BLaER1 treated with 17β-estradiol and CSF1 and Interleukin-3, amounts not matched to agents 10 nM and 100 nM (cell line): Measurements from ENCODE around the gene GPER1.
"Not testable (repeated sequence)": the region's sequence is repeated elsewhere in the genome, so short reads cannot be mapped to it uniquely, and the experiment has no call there.

Source experiments
- H3K27ac ChIP-seq, 11 experiments: shearing (Covaris generic); formaldehyde crosslinking; 2 replicates each; pipeline ENCODE4 v1.8.1; 2022
- H3K27me3 ChIP-seq, 11 experiments: shearing (Covaris generic); formaldehyde crosslinking; 2 replicates each; pipeline ENCODE4 v1.8.1; 2022
- H3K36me3 ChIP-seq, 11 experiments: shearing (Covaris generic); formaldehyde crosslinking; 2 replicates each; pipeline ENCODE4 v1.8.1; 2022
- H3K4me1 ChIP-seq, 10 experiments: shearing (Covaris generic); formaldehyde crosslinking; 2 replicates each; pipeline ENCODE4 v1.8.1; 2022
- H3K4me2 ChIP-seq, 11 experiments: shearing (Covaris generic); formaldehyde crosslinking; 2 replicates each; pipeline ENCODE4 v1.8.1; 2022
- H3K4me3 ChIP-seq, 10 experiments: shearing (Covaris generic); formaldehyde crosslinking; 2 replicates each; pipeline ENCODE4 v1.8.1; 2022
- H3K9ac ChIP-seq, 11 experiments: shearing (Covaris generic); formaldehyde crosslinking; 2 replicates each; pipeline ENCODE4 v1.8.1; 2022
- H3K9me3 ChIP-seq, 11 experiments: shearing (Covaris generic); formaldehyde crosslinking; replicated peaks in 1 of 11; 2 replicates each; pipeline ENCODE4 v1.8.1; 2022
- H4K20me1 ChIP-seq, 11 experiments: shearing (Covaris generic); formaldehyde crosslinking; 2 replicates each; pipeline ENCODE4 v1.8.1; 2022
- Cebpa-rat ChIP-seq, 11 experiments: shearing (Covaris generic); IDR thresholded peaks; 2 replicates each; pipeline ENCODE4 v1.8.1; 2022

Gene GPER1

DNA sequence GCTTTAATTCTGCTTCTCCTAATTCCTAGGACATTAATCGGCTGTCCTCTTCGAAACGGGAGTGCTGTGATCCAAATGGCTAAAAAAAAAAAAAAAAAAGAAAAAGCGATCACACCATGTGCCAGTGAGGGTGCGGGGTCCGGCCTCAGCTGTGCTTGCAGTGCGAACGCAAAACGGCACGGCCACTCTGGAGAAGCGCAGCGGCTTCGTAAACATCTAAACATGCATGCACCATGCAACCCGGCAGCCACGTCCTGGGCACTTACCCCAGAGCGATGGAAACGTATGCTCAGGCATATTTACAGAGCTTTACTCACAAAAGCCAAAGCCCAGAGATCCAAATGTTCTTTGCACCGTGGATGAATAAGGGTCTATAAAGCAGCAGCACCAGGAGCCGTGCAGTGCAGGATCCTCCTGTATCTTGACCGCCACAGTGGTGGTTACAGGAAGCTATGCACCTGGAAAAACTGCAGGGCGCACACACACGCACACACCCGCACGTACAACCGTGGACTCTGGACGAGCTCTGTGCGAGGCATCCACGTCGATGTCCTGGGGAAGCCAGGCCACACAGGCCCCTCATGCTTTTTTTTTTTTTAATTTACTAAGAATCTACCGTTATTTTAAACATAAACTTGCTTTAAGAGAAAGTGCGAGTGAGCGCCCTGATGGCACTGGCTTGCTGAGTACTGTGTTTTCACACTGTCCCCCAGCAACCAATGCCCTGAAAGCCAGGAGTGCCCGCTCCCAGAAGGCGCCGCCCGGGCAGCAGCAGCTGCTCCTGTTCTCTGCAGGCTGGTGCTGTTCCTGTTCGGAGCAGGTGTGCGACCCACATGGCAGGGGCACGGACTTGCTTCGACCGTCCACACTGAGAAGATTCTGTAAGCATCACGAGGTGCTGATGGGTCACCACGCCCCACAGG, 25.0 kb downstream of the GPER1 start:
- Histone ChIP-seq H3K4me1 (peaks cover 23 to 80% (median 70%) of the 10 kb centered on the region in 10 experiments), H3K4me3 (no peak overlapping the region), H3K4me2 (peak overlapping the region in 7 of 11 experiments; percentile 17 to 96 (median 52); a peak in 9 of 22 replicates), H3K9ac (no peak overlapping the region), H3K36me3 (peaks cover 0 to 28% (median 0%) of the 10 kb centered on the region in 11 experiments; a peak in 9 of 22 replicates), H3K27me3 (peaks cover 0 to 32% (median 0%) of the 10 kb centered on the region in 11 experiments; a peak in 7 of 22 replicates), H4K20me1 (peaks cover 0 to 88% (median 49%) of the 10 kb centered on the region in 11 experiments; a peak in 17 of 22 replicates), H3K9me3 (no peaks in the 10 kb centered on the region), H3K27ac (no peak overlapping the region)
- TF ChIP-seq Cebpa-rat (IDR thresholded peaks at IDR 0.05), result no peak

DNA sequence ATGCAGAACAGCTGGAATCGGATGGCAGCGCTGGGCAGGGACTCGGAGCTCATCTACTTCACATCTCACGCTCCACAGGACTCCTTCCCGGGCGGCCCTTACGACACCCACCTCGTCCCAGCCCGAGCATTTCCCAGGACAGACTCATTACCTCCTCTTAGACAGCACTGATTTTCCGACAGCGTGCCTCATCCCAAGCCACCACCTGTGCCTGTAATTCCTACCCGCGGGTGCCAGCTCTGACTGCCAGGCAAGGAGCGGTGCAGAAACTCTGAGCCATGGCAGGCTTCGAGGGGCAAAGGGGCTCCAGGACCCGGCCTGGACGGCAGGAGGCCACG, 25.6 kb downstream of the GPER1 start:
- Histone ChIP-seq H3K9ac (peak overlapping the region in 1 of 11 experiments; percentile 4; a peak in 1 of 22 replicates), H3K4me2 (peak overlapping the region in 7 of 11 experiments; percentile 17 to 66 (median 52); a peak in 13 of 22 replicates), H3K4me1 (peaks cover 28 to 76% (median 65%) of the 10 kb centered on the region in 10 experiments), H3K36me3 (peaks cover 0 to 28% (median 0%) of the 10 kb centered on the region in 11 experiments; a peak in 9 of 22 replicates), H3K9me3 (no peaks in the 10 kb centered on the region), H3K4me3 (no peak overlapping the region), H4K20me1 (peaks cover 0 to 88% (median 45%) of the 10 kb centered on the region in 11 experiments; a peak in 17 of 22 replicates), H3K27me3 (peaks cover 0 to 28% (median 0%) of the 10 kb centered on the region in 11 experiments; a peak in 7 of 22 replicates), H3K27ac (no peak overlapping the region)
- no peak for TF ChIP-seq Cebpa-rat (IDR thresholded peaks at IDR 0.05)

DNA sequence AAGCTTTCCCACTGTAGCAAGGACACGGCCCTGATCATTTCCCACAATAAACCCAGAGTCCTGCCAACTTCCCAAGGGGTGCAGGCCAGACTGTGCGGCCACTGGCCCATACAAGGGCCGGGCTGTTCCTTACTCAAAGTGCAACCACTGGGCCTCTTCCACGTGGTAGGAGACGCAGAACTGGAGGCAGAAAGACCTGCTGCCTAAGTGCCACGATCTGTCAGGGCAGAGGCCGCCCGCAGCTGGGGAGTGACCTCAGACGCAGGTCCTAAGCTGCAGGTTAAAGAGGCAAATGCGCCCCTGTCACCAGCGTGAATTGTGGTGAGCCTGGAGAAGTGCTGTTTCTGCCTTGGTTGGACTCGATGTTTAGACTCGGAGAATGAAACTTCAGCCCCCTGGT, 26.2 kb downstream of the GPER1 start:
- Histone ChIP-seq H3K9ac (peak overlapping the region in 3 of 11 experiments; percentile 4 to 11 (median 4); a peak in 2 of 22 replicates), H3K36me3 (peaks cover 0 to 28% (median 0%) of the 10 kb centered on the region in 11 experiments; a peak in 9 of 22 replicates), H3K4me3 (no peak overlapping the region), H3K4me1 (peaks cover 28 to 76% (median 61%) of the 10 kb centered on the region in 10 experiments), H4K20me1 (peaks cover 0 to 88% (median 40%) of the 10 kb centered on the region in 11 experiments; a peak in 17 of 22 replicates), H3K27ac (peak overlapping the region in 1 of 11 experiments; percentile 12; a peak in 1 of 22 replicates), H3K4me2 (peak overlapping the region in 8 of 11 experiments; percentile 17 to 66 (median 51); a peak in 15 of 22 replicates), H3K9me3 (no peaks in the 10 kb centered on the region), H3K27me3 (peaks cover 0 to 23% (median 0%) of the 10 kb centered on the region in 11 experiments; a peak in 7 of 22 replicates)
- no peak for TF ChIP-seq Cebpa-rat (IDR thresholded peaks at IDR 0.05)

DNA sequence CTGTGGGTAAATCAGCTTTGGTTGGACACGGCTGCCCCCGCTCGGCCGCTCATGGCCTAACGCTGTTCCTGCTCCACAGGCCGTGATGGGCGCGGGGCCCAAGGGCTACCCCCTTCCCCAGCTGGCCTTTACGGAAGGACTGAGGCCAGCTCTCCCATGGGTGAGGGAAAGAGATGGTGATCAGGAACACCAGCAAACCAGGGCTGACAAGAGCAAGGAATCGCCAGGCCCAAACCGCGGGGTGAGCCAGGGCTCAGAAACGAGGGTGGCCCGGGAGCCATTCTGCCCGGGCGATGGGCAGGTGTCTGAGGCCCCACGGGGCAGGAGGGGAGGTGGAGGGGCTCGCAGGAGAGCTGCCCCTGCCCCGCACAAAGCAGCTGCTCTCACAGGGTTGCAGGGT, 26.6 kb downstream of the GPER1 start:
- Histone ChIP-seq H4K20me1 (peaks cover 0 to 88% (median 38%) of the 10 kb centered on the region in 11 experiments; a peak in 17 of 22 replicates), H3K36me3 (peaks cover 0 to 28% (median 0%) of the 10 kb centered on the region in 11 experiments; a peak in 9 of 22 replicates), H3K27me3 (peaks cover 0 to 23% (median 0%) of the 10 kb centered on the region in 11 experiments; a peak in 7 of 22 replicates), H3K4me2 (peak overlapping the region in 8 of 11 experiments; percentile 17 to 66 (median 51); a peak in 15 of 22 replicates), H3K9me3 (no peaks in the 10 kb centered on the region), H3K9ac (peak overlapping the region in 2 of 11 experiments; percentile 11 to 20; a peak in 1 of 22 replicates), H3K4me1 (peaks cover 28 to 76% (median 61%) of the 10 kb centered on the region in 10 experiments), H3K4me3 (no peak overlapping the region), H3K27ac (peak overlapping the region in 2 of 11 experiments; percentile 12 to 28; a peak in 4 of 22 replicates)
- no peak for TF ChIP-seq Cebpa-rat (IDR thresholded peaks at IDR 0.05)

GRCh38 chr7:1115171-1116045, 27.5 kb downstream of the GPER1 start:
- not testable (repeated sequence) for H3K9me3 ChIP-seq, H3K4me3 ChIP-seq, H3K9ac ChIP-seq, H3K27ac ChIP-seq
- Histone ChIP-seq H3K27me3 (peaks cover 0 to 14% (median 0%) of the 10 kb centered on the region in 11 experiments; a peak in 7 of 22 replicates), H3K4me2 (peak overlapping the region in 5 of 11 experiments; percentile 25 to 66 (median 60); a peak in 9 of 22 replicates), H3K36me3 (peaks cover 0 to 28% (median 0%) of the 10 kb centered on the region in 11 experiments; a peak in 9 of 22 replicates), H3K4me1 (peaks cover 20 to 76% (median 60%) of the 10 kb centered on the region in 10 experiments), H4K20me1 (peaks cover 0 to 87% (median 29%) of the 10 kb centered on the region in 11 experiments; a peak in 17 of 22 replicates)

DNA sequence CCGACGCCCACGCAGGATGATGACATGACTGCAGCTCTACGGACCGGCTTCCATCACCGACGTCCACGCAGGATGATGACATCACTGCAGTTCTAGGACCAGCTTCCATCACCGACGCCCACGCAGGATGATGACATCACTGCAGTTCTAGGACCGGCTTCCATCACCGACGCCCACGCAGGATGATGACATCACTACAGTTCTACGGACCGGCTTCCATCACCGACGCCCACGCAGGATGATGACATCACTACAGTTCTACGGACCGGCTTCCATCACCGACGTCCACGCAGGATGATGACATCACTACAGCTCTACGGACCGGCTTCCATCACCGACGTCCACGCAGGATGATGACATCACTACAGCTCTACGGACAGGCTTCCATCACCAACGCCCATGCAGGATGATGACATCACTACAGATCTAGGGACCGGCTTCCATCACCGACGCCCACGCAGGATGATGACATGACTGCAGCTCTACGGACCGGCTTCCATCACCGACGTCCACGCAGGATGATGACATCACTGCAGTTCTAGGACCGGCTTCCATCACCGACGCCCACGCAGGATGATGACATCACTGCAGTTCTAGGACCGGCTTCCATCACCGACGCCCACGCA, 28.6 kb downstream of the GPER1 start:
- H3K9ac ChIP-seq, H3K4me2 ChIP-seq, H3K27ac ChIP-seq, H3K27me3 ChIP-seq, H3K4me3 ChIP-seq, H3K9me3 ChIP-seq: not testable (repeated sequence)
- H3K4me1 ChIP-seq, result peaks cover 9 to 76% (median 60%) of the 10 kb centered on the region in 10 experiments
- H3K36me3 ChIP-seq, result peaks cover 0 to 28% (median 0%) of the 10 kb centered on the region in 11 experiments; a peak in 9 of 22 replicates
- H4K20me1 ChIP-seq, result peaks cover 0 to 87% (median 34%) of the 10 kb centered on the region in 11 experiments; a peak in 17 of 22 replicates

DNA sequence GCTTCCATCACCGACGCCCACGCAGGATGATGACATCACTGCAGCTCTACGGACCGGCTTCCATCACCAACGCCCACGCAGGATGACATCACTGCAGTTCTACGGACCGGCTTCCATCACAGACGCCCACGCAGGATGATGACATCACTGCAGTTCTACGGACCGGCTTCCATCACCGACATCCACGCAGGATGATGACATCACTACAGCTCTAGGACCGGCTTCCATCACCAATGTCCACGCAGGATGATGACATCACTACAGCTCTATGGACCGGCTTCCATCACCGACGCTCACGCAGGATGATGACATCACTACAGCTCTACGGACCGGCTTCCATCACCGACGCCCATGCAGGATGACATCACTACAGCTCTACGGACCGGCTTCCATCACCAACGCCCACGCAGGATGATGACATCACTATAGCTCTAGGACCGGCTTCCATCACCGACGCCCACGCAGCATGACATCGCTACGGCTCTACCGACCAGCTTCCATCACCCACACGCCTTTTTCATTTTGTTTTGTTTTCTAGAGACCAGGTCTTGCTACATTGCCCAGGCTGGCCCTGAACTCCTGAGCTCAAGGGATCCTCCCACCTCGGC, 29.5 kb downstream of the GPER1 start:
- no peak; a peak in 1 of 22 replicates for TF ChIP-seq Cebpa-rat (IDR thresholded peaks at IDR 0.05)
- H3K9me3 ChIP-seq, result no peaks in the 10 kb centered on the region
- no peaks in the 10 kb centered on the region for H3K27me3 ChIP-seq
- H3K27ac ChIP-seq, result no peak overlapping the region
- peaks cover 18 to 76% (median 61%) of the 10 kb centered on the region in 10 experiments for H3K4me1 ChIP-seq
- H3K9ac ChIP-seq, result no peak overlapping the region
- peak overlapping the region in 4 of 11 experiments; percentile 8 to 66 (median 15); a peak in 4 of 22 replicates for H3K4me2 ChIP-seq
- H3K4me3 ChIP-seq, result no peak overlapping the region
- peaks cover 0 to 19% (median 0%) of the 10 kb centered on the region in 11 experiments; a peak in 8 of 22 replicates for H3K36me3 ChIP-seq
- H4K20me1 ChIP-seq, result peaks cover 0 to 87% (median 33%) of the 10 kb centered on the region in 11 experiments; a peak in 17 of 22 replicates
